Measurements from ENCODE around the gene FAM20A. TPM values are rescaled to one million over a fixed set of nuclear protein-coding genes. Genes with fewer than 3 reads are reported as not detected.

Gene FAM20A
- total RNA-seq, 3 donors from 2014 or later (not counting 1 experiment from before 2014, with no cell fraction given): 0.38 to 1.3 (median 0.66) TPM

- Mint-ChIP-seq H3K9me3 (peaks cover 6 to 12% of the 10 kb centered on the region in 2 donors), H3K4me3 (no peak overlapping the region), H3K4me1 (peaks cover 0 to 8% of the 10 kb centered on the region in 2 donors), H3K27ac (no peak overlapping the region), H3K27me3 (ENCODE audit: low read depth in 2 of 2) (peaks cover 12 to 25% of the 10 kb centered on the region in 2 donors), H3K36me3 (peaks cover 15% of the 10 kb centered on the region)
- Histone ChIP-seq H3K4me1 (ENCODE audit: control insufficient read depth, insufficient read depth, low read length) (no peaks in the 10 kb centered on the region), H3K9me3 (ENCODE audit: control insufficient read depth, insufficient read depth, low read length) (peaks cover 9% of the 10 kb centered on the region), H3K4me3 (ENCODE audit: low read length) (no peak overlapping the region), H3K36me3 (ENCODE audit: control insufficient read depth, insufficient read depth, low read length) (no peaks in the 10 kb centered on the region), H3K27ac (ENCODE audit: low read length) (no peak overlapping the region), H3K27me3 (ENCODE audit: control insufficient read depth, insufficient read depth, low read length) (peaks cover under 1% of the 10 kb centered on the region)
- TF ChIP-seq, protein P1, sequence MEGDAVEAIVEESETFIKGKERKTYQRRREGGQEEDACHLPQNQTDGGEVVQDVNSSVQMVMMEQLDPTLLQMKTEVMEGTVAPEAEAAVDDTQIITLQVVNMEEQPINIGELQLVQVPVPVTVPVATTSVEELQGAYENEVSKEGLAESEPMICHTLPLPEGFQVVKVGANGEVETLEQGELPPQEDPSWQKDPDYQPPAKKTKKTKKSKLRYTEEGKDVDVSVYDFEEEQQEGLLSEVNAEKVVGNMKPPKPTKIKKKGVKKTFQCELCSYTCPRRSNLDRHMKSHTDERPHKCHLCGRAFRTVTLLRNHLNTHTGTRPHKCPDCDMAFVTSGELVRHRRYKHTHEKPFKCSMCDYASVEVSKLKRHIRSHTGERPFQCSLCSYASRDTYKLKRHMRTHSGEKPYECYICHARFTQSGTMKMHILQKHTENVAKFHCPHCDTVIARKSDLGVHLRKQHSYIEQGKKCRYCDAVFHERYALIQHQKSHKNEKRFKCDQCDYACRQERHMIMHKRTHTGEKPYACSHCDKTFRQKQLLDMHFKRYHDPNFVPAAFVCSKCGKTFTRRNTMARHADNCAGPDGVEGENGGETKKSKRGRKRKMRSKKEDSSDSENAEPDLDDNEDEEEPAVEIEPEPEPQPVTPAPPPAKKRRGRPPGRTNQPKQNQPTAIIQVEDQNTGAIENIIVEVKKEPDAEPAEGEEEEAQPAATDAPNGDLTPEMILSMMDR (IDR thresholded peaks at IDR 0.05): no peak
- DNase-seq (no peak), ATAC-seq (no peak)
- no CpG with 5 or more reads among the region's 1 CpG for WGBS (ENCODE audit: insufficient coverage)
- intact Hi-C loops (cut with micrococcal nuclease): no loop called here
These were observed 7.5 kb upstream of the FAM20A start for GRCh38 chr17:68608515-68609130.

- Mint-ChIP-seq H3K27me3 (ENCODE audit: low read depth in 2 of 2) (peaks cover 23 to 38% of the 10 kb centered on the region in 2 donors), H3K27ac (no peak overlapping the region), H3K4me3 (no peak overlapping the region), H3K4me1 (peaks cover 0 to 8% of the 10 kb centered on the region in 2 donors), H3K9me3 (peaks cover 6 to 12% of the 10 kb centered on the region in 2 donors), H3K36me3 (peaks cover 15% of the 10 kb centered on the region)
- TF ChIP-seq, protein P1 (IDR thresholded peaks at IDR 0.05): no peak
- intact Hi-C loops (cut with micrococcal nuclease): no loop called here
- Histone ChIP-seq H3K36me3 (ENCODE audit: control insufficient read depth, insufficient read depth, low read length) (no peaks in the 10 kb centered on the region), H3K27me3 (ENCODE audit: control insufficient read depth, insufficient read depth, low read length) (peaks cover 7% of the 10 kb centered on the region), H3K27ac (ENCODE audit: low read length) (no peak overlapping the region), H3K9me3 (ENCODE audit: control insufficient read depth, insufficient read depth, low read length) (peaks cover 9% of the 10 kb centered on the region), H3K4me1 (ENCODE audit: control insufficient read depth, insufficient read depth, low read length) (no peaks in the 10 kb centered on the region), H3K4me3 (ENCODE audit: low read length) (no peak overlapping the region)
- no peak for ATAC-seq
- WGBS (ENCODE audit: insufficient coverage): 92% methylated on average over 2 of the region's 2 CpGs
- no peak for DNase-seq
These were observed 5.5 kb upstream of the FAM20A start for GRCh38 chr17:68606451-68607307.

- Histone ChIP-seq H3K4me3 (ENCODE audit: low read length) (no peak overlapping the region), H3K27me3 (ENCODE audit: control insufficient read depth, insufficient read depth, low read length) (peaks cover 10% of the 10 kb centered on the region), H3K36me3 (ENCODE audit: control insufficient read depth, insufficient read depth, low read length) (no peaks in the 10 kb centered on the region), H3K27ac (ENCODE audit: low read length) (no peak overlapping the region), H3K4me1 (ENCODE audit: control insufficient read depth, insufficient read depth, low read length) (peaks cover 3% of the 10 kb centered on the region), H3K9me3 (ENCODE audit: control insufficient read depth, insufficient read depth, low read length) (peaks cover 9% of the 10 kb centered on the region)
- Mint-ChIP-seq H3K36me3 (peaks cover 15% of the 10 kb centered on the region), H3K27ac (no peak overlapping the region), H3K4me3 (no peak overlapping the region), H3K9me3 (peaks cover 6 to 11% of the 10 kb centered on the region in 2 donors), H3K27me3 (ENCODE audit: low read depth in 2 of 2) (peaks cover 26 to 41% of the 10 kb centered on the region in 2 donors), H3K4me1 (peaks cover 0 to 8% of the 10 kb centered on the region in 2 donors)
- no peak for ATAC-seq
- no peak for DNase-seq
- intact Hi-C loops (cut with micrococcal nuclease): no loop called here
- TF ChIP-seq, protein P1 (IDR thresholded peaks at IDR 0.05): no peak
- WGBS (ENCODE audit: insufficient coverage): no CpG with 5 or more reads among the region's 1 CpG
These were observed 4.7 kb upstream of the FAM20A start for GRCh38 chr17:68605914-68606313.

Data from natural killer cell (primary cell).